ENCODE results near the gene ITPR2.
A peak's percentile ranks its signal among the peaks of the same experiment; 100 is the strongest.

The ITPR2 gene

GRCh38 chr12:26358651-26359050 lies 474.3 kb downstream of the ITPR2 start:
- Histone ChIP-seq H3K36me3 (replicated peaks; ENCODE audit: low read depth, low read length) (peaks cover 4% of the 10 kb centered on the region), H3K4me2 (ENCODE audit: low read length) (no peak overlapping the region), H3K9ac (ENCODE audit: low read length) (no peak overlapping the region), H3K4me1 (ENCODE audit: low read length) (peaks cover 12% of the 10 kb centered on the region), H3K27ac (ENCODE audit: low read length) (no peak overlapping the region), H4K20me1 (ENCODE audit: insufficient read depth, low read length) (0 out of 2 replicates have a peak, but pooled peaks cover 3% of the 10 kb centered on the region), H3K4me3 (ENCODE audit: low read length) (no peak overlapping the region), H3K9me3 (ENCODE audit: insufficient read depth, low read length) (no peaks in the 10 kb centered on the region), H3K79me2 (ENCODE audit: low read length) (no peaks in the 10 kb centered on the region), H3K27me3 (ENCODE audit: low read depth, low read length) (no peaks in the 10 kb centered on the region), H2AFZ (ENCODE audit: low read depth, low read length) (no peak overlapping the region)
- TF ChIP-seq EZH2phosphoT487 (IDR thresholded peaks at IDR 0.05; ENCODE audit: low read depth) (no peak), CTCF (IDR thresholded peaks at IDR 0.05; ENCODE audit: low read depth, low read length) (no peak)

DNA sequence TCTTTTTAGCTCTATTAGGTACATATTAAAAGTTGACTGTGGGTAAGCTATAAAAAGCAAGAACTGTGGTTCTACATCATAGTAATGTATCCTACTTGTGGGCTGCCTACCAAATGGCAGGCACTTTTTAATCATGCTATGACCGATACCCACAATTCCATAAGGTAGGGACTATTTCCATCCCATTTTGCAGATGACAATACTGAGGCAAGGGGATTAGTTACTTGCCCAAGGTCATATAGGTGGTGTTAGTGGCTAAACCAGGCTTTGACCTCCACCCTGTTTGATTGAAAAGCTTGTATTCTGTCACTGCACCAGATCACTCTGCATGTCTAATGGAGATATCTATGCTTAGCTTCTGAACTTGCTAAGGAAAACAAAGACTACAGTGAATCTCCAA lies 485.7 kb downstream of the ITPR2 start:
- Histone ChIP-seq H3K27me3 (ENCODE audit: low read depth, low read length) (no peaks in the 10 kb centered on the region), H3K4me3 (ENCODE audit: low read length) (no peak overlapping the region), H3K36me3 (replicated peaks; ENCODE audit: low read depth, low read length) (no peaks in the 10 kb centered on the region), H3K4me2 (ENCODE audit: low read length) (no peak overlapping the region), H3K9me3 (ENCODE audit: insufficient read depth, low read length) (no peaks in the 10 kb centered on the region), H3K4me1 (ENCODE audit: low read length) (peaks cover 16% of the 10 kb centered on the region), H3K27ac (ENCODE audit: low read length) (no peak overlapping the region), H3K79me2 (ENCODE audit: low read length) (no peaks in the 10 kb centered on the region), H2AFZ (ENCODE audit: low read depth, low read length) (no peak overlapping the region), H3K9ac (ENCODE audit: low read length) (no peak overlapping the region), H4K20me1 (ENCODE audit: insufficient read depth, low read length) (no peaks in the 10 kb centered on the region; the same call in 1 of the 2 replicates)
- TF ChIP-seq EZH2phosphoT487 (IDR thresholded peaks at IDR 0.05; ENCODE audit: low read depth) (no peak), CTCF (IDR thresholded peaks at IDR 0.05; ENCODE audit: low read depth, low read length) (no peak)

GRCh38 chr12:26346736-26347135 lies 486.3 kb downstream of the ITPR2 start:
- no peak overlapping the region for H3K4me3 ChIP-seq (ENCODE audit: low read length)
- H2AFZ ChIP-seq (ENCODE audit: low read depth, low read length): no peak overlapping the region
- TF ChIP-seq EZH2phosphoT487 (IDR thresholded peaks at IDR 0.05; ENCODE audit: low read depth): no peak
- no peak for TF ChIP-seq CTCF (IDR thresholded peaks at IDR 0.05; ENCODE audit: low read depth, low read length)
- H3K79me2 ChIP-seq (ENCODE audit: low read length): no peaks in the 10 kb centered on the region
- no peak overlapping the region for H3K9ac ChIP-seq (ENCODE audit: low read length)
- H3K36me3 ChIP-seq (replicated peaks; ENCODE audit: low read depth, low read length): no peaks in the 10 kb centered on the region
- no peak overlapping the region for H3K27ac ChIP-seq (ENCODE audit: low read length)
- H3K9me3 ChIP-seq (ENCODE audit: insufficient read depth, low read length): no peaks in the 10 kb centered on the region
- H4K20me1 ChIP-seq (ENCODE audit: insufficient read depth, low read length): no peaks in the 10 kb centered on the region; the same call in 1 of the 2 replicates
- peaks cover 20% of the 10 kb centered on the region for H3K4me1 ChIP-seq (ENCODE audit: low read length)
- H3K27me3 ChIP-seq (ENCODE audit: low read depth, low read length): no peaks in the 10 kb centered on the region
- no peak overlapping the region for H3K4me2 ChIP-seq (ENCODE audit: low read length)

DNA sequence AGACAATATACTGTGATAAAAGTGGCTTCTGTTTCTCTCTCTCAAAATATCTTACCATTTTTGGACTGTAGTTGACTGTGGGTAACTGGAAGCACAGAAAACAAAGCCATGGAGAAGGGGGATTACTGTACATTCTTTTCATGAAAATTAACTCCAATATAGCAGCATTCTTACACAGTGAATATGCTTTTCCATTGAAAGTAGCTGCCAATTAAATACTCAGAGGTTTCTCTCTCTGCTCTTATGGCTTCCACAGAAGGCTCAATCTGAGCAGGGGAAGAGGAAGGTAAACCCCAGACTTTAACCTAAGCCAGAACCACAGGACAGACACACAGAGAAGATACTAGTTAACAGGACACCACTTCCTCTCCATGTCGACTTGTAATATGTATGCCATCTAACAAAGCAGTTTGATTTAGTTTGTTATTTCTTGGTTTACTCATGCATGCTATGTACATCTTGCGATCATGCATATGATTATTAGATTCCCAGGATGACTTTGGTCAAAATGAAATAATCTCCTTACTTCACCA lies 487.5 kb downstream of the ITPR2 start:
- H3K79me2 ChIP-seq (ENCODE audit: low read length): no peaks in the 10 kb centered on the region
- peaks cover 32% of the 10 kb centered on the region for H3K4me1 ChIP-seq (ENCODE audit: low read length)
- H4K20me1 ChIP-seq (ENCODE audit: insufficient read depth, low read length): peaks cover 7% of the 10 kb centered on the region
- no peak overlapping the region for H3K27ac ChIP-seq (ENCODE audit: low read length)
- TF ChIP-seq EZH2phosphoT487 (IDR thresholded peaks at IDR 0.05; ENCODE audit: low read depth) (no peak), CTCF (IDR thresholded peaks at IDR 0.05; ENCODE audit: low read depth, low read length) (no peak)
- H3K9ac ChIP-seq (ENCODE audit: low read length): no peak overlapping the region
- H3K9me3 ChIP-seq (ENCODE audit: insufficient read depth, low read length): no peaks in the 10 kb centered on the region
- no peaks in the 10 kb centered on the region for H3K27me3 ChIP-seq (ENCODE audit: low read depth, low read length)
- H2AFZ ChIP-seq (ENCODE audit: low read depth, low read length): no peak overlapping the region
- H3K36me3 ChIP-seq (replicated peaks; ENCODE audit: low read depth, low read length): no peaks in the 10 kb centered on the region
- no peak overlapping the region for H3K4me3 ChIP-seq (ENCODE audit: low read length)
- peak overlapping the region; percentile 5 for H3K4me2 ChIP-seq (ENCODE audit: low read length)

Measured in OCI-LY3 (cell line).